ENCODE measurements around the gene TXNL4B.
"Not testable (repeated sequence)": the region's sequence is repeated elsewhere in the genome, so short reads cannot be mapped to it uniquely, and the experiment has no call there.

TXNL4B gene

DNA sequence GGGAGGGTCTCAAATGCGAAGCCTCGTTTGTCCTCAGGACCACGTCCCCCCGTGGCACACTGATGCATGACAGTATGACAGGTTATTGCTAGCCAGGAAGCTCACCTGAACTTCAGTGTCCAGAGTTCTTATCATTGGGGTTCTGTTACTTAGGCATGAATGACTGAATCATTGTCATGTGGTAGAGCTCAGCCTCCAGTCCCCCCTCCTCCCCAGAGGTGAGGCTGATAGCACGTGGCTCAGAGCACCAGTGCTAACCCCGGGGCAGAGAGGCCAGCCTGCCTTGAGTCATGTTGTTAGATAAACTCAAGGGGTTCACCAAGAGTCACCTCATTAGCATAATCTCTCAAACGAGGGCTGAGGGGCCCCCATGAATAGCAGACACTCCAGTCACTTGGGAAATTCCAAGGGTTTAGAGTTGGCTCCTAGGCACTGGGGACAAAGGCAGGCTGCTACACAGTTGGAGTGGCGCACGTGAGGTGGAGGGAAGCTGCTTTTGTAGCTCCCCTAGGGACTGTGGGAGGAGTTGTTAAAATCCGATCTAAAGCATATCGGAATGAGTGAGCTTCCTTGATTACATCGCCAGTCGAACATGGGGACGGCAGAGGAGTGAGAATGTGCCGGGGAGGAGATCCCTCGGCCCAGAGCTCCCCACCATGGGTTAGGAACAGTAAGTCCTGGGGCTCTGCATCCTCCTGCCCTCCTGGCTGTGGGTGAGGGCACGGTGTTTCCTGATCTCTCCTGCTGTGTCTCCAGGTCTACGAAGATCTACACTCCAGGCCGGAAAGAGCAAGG lies 18.4 kb upstream of the TXNL4B start:
- no peak for DNase-seq

DNA sequence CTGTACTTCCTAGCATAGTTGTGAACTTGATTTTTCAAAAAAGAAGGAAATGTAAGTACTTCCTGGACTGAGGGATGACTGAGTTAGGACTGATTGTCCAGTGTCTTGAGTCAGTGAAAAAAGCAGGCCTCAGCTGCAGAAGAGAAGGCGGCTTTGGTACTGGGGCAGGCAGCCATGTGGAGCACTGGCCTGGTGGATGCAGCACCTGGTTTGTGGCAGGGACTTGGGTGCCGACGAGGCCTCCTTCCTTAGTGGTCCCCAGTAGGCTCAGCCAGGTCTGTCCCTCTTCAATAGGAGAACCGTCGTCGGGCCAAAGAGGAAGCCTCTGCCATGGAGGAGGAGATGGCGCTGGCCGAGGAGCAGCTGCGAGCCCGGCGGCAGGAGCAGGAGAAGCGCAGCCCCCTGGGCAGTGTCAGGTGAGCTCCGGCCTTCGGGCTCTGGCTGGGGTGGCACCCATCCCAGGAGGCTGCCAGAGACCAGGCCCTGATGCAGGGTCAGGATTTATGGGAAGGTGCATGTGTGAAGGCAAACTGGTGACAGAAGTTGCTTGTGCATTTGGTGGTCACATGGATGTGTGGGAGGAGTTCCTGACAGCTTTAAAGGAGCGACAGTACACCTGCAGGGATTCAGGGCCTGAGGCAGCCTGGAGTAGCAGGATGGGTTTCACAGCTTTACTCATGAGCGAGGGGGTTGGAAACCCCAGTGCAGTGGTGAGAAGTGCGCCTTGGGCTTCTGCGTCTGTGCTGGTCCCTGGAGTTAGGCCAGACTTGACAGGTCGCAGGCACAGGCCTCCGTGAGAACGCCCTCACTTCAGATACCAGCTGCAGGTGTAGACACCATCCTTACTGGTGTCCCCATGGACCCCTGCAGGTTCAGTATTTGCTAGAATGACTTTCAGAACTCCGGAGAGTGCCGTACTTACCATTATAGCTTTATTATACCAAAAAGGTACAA lies 17.5 kb upstream of the TXNL4B start:
- no peak for DNase-seq

GRCh38 chr16:72109966-72110530 lies 16.6 kb upstream of the TXNL4B start:
- no peak for DNase-seq

- no peak for DNase-seq
Measured at GRCh38 chr16:72109300-72109699, 15.9 kb upstream of the TXNL4B start.

DNA sequence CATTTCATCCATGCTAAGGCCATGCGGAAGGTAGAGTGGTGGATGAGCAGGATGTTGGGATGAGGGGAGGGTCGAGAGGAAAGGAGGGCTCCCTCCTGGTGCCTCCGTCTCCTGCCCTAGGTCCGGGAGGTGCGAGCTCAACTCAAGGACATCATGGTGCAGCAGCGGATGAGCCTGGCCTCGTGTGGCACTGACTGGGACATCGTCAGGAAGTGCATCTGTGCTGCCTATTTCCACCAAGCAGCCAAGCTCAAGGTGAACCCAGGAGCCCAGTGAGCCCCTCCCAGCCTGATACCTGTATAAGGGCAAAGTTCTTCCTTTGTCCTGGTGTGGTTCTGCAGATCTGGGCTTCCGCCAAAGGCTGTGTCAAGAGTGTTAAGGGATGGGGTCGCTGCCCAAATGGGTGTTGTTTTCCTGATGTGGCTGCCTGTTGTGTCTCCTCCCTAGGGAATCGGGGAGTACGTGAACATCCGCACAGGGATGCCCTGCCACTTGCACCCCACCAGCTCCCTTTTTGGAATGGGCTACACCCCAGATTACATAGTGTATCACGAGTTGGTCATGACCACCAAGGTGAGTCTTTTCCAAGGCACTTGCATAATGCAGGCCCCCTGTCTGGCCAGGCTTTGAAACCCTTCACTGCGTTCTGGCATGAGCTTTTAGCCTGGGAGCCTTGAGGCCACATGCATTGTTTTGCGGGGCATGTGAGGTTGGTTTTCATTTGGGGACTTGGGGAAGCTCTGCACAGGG lies 15.1 kb upstream of the TXNL4B start:
- no peak for DNase-seq

DNA sequence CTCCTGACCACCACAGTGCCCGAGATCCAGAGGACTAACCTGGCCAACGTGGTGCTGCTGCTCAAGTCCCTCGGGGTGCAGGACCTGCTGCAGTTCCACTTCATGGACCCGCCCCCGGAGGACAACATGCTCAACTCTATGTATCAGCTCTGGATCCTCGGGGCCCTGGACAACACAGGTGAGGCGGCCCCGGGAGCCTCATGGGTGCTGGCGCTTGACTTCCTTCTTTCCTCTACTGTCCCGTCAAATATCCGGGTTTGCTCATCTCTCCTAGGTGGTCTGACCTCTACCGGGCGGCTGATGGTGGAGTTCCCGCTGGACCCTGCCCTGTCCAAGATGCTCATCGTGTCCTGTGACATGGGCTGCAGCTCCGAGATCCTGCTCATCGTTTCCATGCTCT lies 14.0 kb upstream of the TXNL4B start:
- no peak for DNase-seq

DNA sequence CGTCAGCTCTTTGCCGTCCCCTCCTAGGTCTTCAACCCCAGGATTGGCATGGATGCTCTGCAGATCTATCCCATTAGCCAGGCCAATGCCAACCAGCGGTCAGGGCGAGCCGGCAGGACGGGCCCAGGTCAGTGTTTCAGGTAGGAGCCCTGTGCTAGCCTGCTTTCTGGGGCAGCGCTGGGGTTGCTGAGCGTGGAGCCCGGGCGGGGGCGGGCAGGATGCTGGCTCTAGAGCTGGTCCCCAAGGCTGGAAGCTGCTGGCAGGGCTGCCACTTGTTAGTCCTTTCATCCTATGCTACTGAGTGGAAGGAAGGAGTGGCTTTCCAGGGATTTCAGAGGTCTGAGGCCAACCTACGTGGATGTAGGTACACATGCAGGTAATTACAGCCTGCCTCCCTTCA lies 12.6 kb upstream of the TXNL4B start:
- no peak for DNase-seq

GRCh38 chr16:72104905-72105304 lies 11.5 kb upstream of the TXNL4B start:
- DNase-seq: no peak

DNA sequence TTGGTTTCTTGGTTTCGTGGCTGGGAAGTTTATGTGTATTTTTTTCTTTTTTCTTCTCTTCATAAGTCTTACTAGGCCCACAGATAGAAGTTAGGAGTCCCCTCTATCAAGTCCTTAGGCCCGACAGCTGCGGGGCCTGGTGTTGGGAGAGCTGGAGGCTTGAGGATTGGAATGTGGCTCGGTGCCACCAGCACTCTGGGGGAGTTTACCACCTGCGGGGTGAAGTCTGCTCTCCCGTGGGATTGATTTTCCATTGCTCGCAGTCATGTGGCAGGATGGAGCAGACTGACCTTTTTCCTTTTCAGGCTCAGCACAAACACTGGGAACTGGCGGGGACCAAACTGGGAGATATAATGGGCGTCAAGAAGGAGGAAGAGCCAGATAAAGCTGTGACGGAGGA lies 7.8 kb upstream of the TXNL4B start:
- no peak for DNase-seq

- peak; percentile 56 for DNase-seq
Measured at GRCh38 chr16:72099377-72099818, 6.0 kb upstream of the TXNL4B start.

DNA sequence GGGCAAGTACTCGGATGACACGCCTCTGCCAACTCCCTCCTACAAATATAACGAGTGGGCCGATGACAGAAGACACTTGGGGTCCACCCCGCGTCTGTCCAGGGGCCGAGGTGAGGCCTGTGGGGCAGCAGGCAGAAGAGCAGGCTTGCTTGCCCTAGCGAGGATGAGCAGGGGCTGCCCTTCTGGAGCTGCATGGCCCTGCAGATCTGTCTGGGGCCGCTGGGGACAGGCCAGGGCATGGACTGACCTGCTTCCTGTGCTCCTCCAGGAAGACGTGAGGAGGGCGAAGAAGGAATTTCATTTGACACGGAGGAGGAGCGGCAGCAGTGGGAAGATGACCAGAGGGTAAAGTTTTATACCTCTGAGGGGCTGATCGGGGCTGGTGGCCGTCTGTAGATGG lies 5.5 kb upstream of the TXNL4B start:
- no peak for DNase-seq

- DNase-seq: no peak
Measured at GRCh38 chr16:72094266-72094610, 818 bp upstream of the TXNL4B start.

- peak; percentile 39 for DNase-seq
Measured at GRCh38 chr16:72092832-72093447, 480 bp downstream of the TXNL4B start.

- no peak for DNase-seq
Measured at GRCh38 chr16:72091217-72091616, 2.2 kb downstream of the TXNL4B start.

DNA sequence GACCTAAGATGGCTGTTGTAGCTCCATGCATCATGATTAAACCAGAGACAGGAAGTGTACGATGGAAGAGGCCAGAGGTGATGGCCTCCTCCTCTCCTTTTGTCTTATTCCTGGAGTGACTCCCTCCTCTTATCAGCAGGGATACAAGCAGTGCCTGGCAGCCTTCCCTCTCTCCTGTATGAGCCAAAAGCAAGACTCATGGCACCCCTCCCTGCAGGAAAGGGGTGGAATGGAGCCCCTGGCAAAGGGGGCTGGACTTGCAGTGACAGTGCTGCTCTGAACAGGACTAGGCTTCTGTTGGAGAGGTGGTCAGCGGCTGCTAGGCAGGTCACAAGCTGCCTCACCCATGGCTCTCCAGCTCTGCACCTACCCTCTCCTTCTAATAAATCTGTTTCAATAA lies 8.4 kb downstream of the TXNL4B start:
- DNase-seq: no peak

DNA sequence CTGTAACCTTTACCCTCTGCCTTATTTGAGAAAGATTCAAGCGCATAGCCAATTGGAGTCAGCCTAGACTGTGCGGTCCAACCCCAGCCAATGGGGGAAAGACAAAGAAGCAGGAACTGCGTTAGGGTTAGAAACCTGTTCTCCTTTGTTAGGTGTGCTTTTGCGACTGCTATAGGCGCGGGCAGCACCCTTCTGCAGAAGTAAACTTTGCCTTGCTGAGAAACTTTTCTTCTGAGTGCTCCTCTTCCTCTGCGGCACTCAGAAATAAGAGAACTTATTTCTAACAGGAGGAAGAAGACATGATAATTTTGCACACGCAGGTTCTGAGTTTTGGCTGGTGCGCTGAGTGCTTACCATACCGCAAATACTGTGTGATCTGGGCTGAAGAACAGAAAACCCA lies 9.0 kb downstream of the TXNL4B start:
- no peak for DNase-seq

GRCh38 chr16:72083778-72084404 lies 9.5 kb downstream of the TXNL4B start:
- DNase-seq: no peak

- DNase-seq: not testable (repeated sequence)
Measured at GRCh38 chr16:72076991-72077706, 16.3 kb downstream of the TXNL4B start.

- not testable (repeated sequence) for DNase-seq
Measured at GRCh38 chr16:72075067-72075466, 18.4 kb downstream of the TXNL4B start.

DNA sequence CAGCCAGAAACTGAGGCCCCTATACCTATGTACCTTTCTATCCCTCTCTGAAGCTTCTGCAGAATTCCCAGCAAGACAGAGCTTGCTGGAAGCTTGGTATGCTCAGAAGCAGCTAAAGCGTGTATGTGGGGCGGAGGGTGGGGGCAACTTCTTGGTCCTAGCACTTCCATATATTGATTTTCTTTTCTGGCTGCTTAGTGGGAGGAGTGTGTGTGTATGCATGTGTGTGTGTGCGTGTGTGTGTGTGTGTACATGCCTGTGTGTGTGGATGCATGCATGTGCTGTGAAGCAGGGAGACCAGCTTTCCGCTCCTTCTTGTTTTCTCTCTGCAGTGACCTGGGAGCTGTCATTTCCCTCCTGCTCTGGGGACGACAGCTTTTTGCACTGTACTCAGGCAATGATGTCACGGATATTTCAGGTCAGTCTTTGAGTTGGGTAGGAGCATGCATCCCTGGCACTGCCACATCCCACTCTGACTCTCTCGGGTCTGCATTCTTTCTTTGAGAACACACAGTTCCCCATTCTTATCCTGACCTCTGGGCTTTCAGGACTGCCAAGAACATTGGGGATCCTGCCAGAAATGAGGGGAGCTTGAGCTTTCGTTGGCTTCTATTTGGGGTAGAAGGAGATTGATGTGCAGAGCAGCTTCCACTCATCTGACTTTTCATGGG lies 19.7 kb downstream of the TXNL4B start:
- DNase-seq: no peak

All from RPMI8226 (cell line).